Measurements from ENCODE around the gene TMEM141.
"Not testable (repeated sequence)": the region's sequence is repeated elsewhere in the genome, so short reads cannot be mapped to it uniquely, and the experiment has no call there.

TMEM141 gene

GRCh38 chr9:136755302-136756133 lies 35.6 kb upstream of the TMEM141 start:
- DNase-seq, result not testable (repeated sequence)

- no peak for DNase-seq
Measured at GRCh38 chr9:136756134-136756438, 35.1 kb upstream of the TMEM141 start.

- no peak for DNase-seq
Measured at GRCh38 chr9:136756836-136757235, 34.3 kb upstream of the TMEM141 start.

GRCh38 chr9:136757328-136757727 lies 33.8 kb upstream of the TMEM141 start:
- DNase-seq, result no peak

- DNase-seq, result no peak
Measured at GRCh38 chr9:136757751-136758140, 33.4 kb upstream of the TMEM141 start.

- no peak for DNase-seq
Measured at GRCh38 chr9:136759001-136759400, 32.1 kb upstream of the TMEM141 start.

GRCh38 chr9:136759436-136760325 lies 31.5 kb upstream of the TMEM141 start:
- DNase-seq, result no peak

GRCh38 chr9:136760424-136760823 lies 30.7 kb upstream of the TMEM141 start:
- DNase-seq, result no peak

GRCh38 chr9:136760834-136761544 lies 30.2 kb upstream of the TMEM141 start:
- DNase-seq, result peak; percentile 38

GRCh38 chr9:136761545-136761981 lies 29.6 kb upstream of the TMEM141 start:
- DNase-seq, result no peak

GRCh38 chr9:136762221-136762691 lies 28.9 kb upstream of the TMEM141 start:
- no peak for DNase-seq

GRCh38 chr9:136762915-136763648 lies 28.1 kb upstream of the TMEM141 start:
- no peak for DNase-seq

GRCh38 chr9:136763649-136764035 lies 27.5 kb upstream of the TMEM141 start:
- no peak for DNase-seq

- DNase-seq, result no peak
Measured at GRCh38 chr9:136764301-136764891, 26.7 kb upstream of the TMEM141 start, which contains the start of gene LCN15. LCN15 (minus strand) TSS chr9:136764518; CDS start chr9:136764488, 30 bp downstream.

GRCh38 chr9:136765041-136765440 lies 26.1 kb upstream of the TMEM141 start:
- DNase-seq, result no peak

GRCh38 chr9:136765745-136766409 lies 25.3 kb upstream of the TMEM141 start:
- not testable (repeated sequence) for DNase-seq

GRCh38 chr9:136766410-136767120 lies 24.6 kb upstream of the TMEM141 start:
- DNase-seq, result peak; percentile 94

- DNase-seq, result peak; percentile 63
Measured at GRCh38 chr9:136769710-136770191, 21.4 kb upstream of the TMEM141 start.

- DNase-seq, result no peak
Measured at GRCh38 chr9:136771907-136772415, 19.2 kb upstream of the TMEM141 start.

GRCh38 chr9:136773386-136774044 lies 17.6 kb upstream of the TMEM141 start:
- peak; percentile 31 for DNase-seq
